GM18520 (cell line): ENCODE measurements around the gene AKAP11.

Experiments
- ATAC-seq: cut with Tn5 transposase; IDR thresholded peaks from one replicate; pipeline ENCODE4 v1.9.1; 2021; ENCODE audit not compliant: unreplicated experiment

The AKAP11 gene

GRCh38 chr13:42274386-42275097 lies 2.6 kb downstream of the AKAP11 start:
- ATAC-seq, result no peak

GRCh38 chr13:42275098-42275471 lies 3.1 kb downstream of the AKAP11 start:
- ATAC-seq, result peak; percentile 23

GRCh38 chr13:42275506-42275905 lies 3.6 kb downstream of the AKAP11 start:
- ATAC-seq, result no peak

- ATAC-seq, result no peak
Observed at GRCh38 chr13:42276683-42277082, 4.7 kb downstream of the AKAP11 start.

GRCh38 chr13:42277618-42278276 lies 5.8 kb downstream of the AKAP11 start:
- ATAC-seq, result no peak

- ATAC-seq, result no peak
Observed at GRCh38 chr13:42279080-42279479, 7.1 kb downstream of the AKAP11 start.

- ATAC-seq, result no peak
Observed at GRCh38 chr13:42279986-42280385, 8.0 kb downstream of the AKAP11 start.

GRCh38 chr13:42280537-42280936 lies 8.6 kb downstream of the AKAP11 start:
- no peak for ATAC-seq

GRCh38 chr13:42283574-42283973 lies 11.6 kb downstream of the AKAP11 start:
- ATAC-seq, result no peak

GRCh38 chr13:42284068-42284467 lies 12.1 kb downstream of the AKAP11 start:
- ATAC-seq, result no peak

GRCh38 chr13:42298392-42298791 lies 26.4 kb downstream of the AKAP11 start:
- no peak for ATAC-seq

- ATAC-seq, result no peak
Observed at GRCh38 chr13:42305503-42305902, 33.6 kb downstream of the AKAP11 start.

- no peak for ATAC-seq
Observed at GRCh38 chr13:42307461-42307860, 35.5 kb downstream of the AKAP11 start.

GRCh38 chr13:42312817-42313431 lies 41.0 kb downstream of the AKAP11 start:
- ATAC-seq, result no peak

- ATAC-seq, result no peak
Observed at GRCh38 chr13:42318570-42318969, 46.6 kb downstream of the AKAP11 start.

- no peak for ATAC-seq
Observed at GRCh38 chr13:42320375-42320787, 48.4 kb downstream of the AKAP11 start.

- no peak for ATAC-seq
Observed at GRCh38 chr13:42322806-42323205, 50.9 kb downstream of the AKAP11 start.

- no peak for ATAC-seq
Observed at GRCh38 chr13:42324704-42325103, 52.8 kb downstream of the AKAP11 start.

- no peak for ATAC-seq
Observed at GRCh38 chr13:42327725-42328124, 55.8 kb downstream of the AKAP11 start.

GRCh38 chr13:42328672-42329071 lies 56.7 kb downstream of the AKAP11 start:
- ATAC-seq, result no peak

GRCh38 chr13:42329239-42329638 lies 57.3 kb downstream of the AKAP11 start:
- ATAC-seq, result no peak

GRCh38 chr13:42331009-42331408 lies 59.1 kb downstream of the AKAP11 start:
- ATAC-seq, result no peak
